Left cardiac atrium (tissue), 4 donors: ENCODE measurements around the gene ARL1. TPM values are rescaled to one million over a fixed set of nuclear protein-coding genes. Genes with fewer than 3 reads are reported as not detected.
"Not testable (repeated sequence)": the region's sequence is repeated elsewhere in the genome, so short reads cannot be mapped to it uniquely, and the experiment has no call there.

Experiments used
- ATAC-seq, 2 donors: fragments of 200-7000 bp; cut with Tn5 transposase; one replicate each; pipeline ENCODE4 v1.9.1; 2020; ENCODE audit warnings: mild to moderate bottlenecking in 2 of 2, moderate library complexity in 2 of 2
- DNase-seq: peaks from one replicate; pipeline ENCODE4 v3.0.0-alpha.2; 2020
- intact Hi-C, 2 donors: fragments of 100-400 bp; cut with DNase I; formaldehyde crosslinking; loops; one replicate each; pipeline versions ENCODE4 v1.14.1 to v1.15.1; 2022 to 2023
- long read RNA-seq: library from polyadenylated mRNA; unstranded; transcript quantifications from one replicate; pipeline ENCODE4 v2.0.0, GENCODE V29; 2021
- total RNA-seq, 2 donors: library from RNA; stranded (reverse); fragmentation: NEBNext Ultra II Directional; extraction: Animal tissue kit (Norgen Biotek cat#: 25700); gene quantifications; one replicate each; pipeline ENCODE4 v1.2.1, GENCODE V29; 2021
- donor health status: DM: no; HTN: yes; CAD: no.
- donor health status: DM: no; HTN: yes; CAD: no; lungs with severe emphysema.
- donor health status: DM: yes; HTN: yes; CAD: no.
- donor health status: Dilated cardiomyopathy.

ARL1 gene
- total RNA-seq, result 100 to 1,000 TPM; 110 to 116 TPM
- long read RNA-seq, transcript ARL1-201 (6 exons, 3,241 nt), result major isoform, 140 of 148 reads
- long read RNA-seq, partial matches to known transcripts, result 0 of 148 reads
- long read RNA-seq, other reads (novel, unspliced or antisense), result 6 of 148 reads

DNA sequence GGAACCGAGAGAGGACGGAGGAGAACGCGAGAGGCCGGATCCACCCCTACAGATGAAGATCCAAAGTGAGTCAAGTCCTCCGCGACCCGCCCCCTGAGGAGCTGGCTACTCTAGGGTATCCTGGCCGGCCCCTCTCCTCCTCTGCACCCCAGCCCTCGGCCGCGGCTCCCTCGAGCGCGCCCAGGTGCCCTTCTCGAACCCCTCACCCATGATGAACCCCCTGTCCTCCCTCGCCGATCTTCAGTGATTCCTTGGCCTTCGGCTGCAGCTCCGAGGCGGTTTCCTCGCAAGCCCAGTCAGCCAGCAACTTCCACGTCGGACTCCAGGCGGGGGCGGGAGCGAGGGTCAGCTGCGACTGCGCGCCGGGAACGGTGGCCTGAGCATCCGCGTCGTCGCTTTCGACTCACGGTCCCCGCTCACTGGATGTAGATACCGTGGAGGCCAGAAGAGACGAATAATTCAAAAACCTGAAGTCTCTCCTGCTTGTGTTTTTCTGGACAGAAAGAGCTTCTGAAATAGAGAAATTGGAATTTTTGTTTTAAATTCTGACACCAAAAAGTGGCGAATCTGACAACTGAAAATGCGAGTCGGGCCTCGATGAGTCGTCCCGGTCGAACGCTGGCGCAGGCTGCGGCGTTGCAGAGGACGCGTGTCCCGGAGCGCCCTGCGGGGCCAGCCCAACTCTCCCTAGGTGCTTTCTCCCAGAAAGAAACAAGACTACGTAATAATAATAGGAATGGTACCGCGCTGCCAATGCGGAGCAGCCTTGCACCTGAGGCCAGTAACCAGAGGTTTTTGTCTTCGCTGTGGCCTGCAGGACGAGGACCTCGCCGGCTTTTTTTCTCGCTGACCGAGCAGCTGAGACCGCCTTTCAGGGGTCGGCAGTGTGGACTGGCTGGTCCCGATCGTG lies at the start of gene ARL1:
Gene ARL1 (minus strand): TSS at position 337 of the 910 bp plus-strand sequence. CDS start 127 bp downstream, at position 210.
- intact Hi-C loops, result no loop called here
- ATAC-seq (peak; percentile 95), DNase-seq (peak; percentile 91)

GRCh38 chr12:101455685-101456084 lies 48.1 kb upstream of the ARL1 start:
- ATAC-seq, result no peak
- intact Hi-C loops, result no loop called here
- DNase-seq, result no peak

DNA sequence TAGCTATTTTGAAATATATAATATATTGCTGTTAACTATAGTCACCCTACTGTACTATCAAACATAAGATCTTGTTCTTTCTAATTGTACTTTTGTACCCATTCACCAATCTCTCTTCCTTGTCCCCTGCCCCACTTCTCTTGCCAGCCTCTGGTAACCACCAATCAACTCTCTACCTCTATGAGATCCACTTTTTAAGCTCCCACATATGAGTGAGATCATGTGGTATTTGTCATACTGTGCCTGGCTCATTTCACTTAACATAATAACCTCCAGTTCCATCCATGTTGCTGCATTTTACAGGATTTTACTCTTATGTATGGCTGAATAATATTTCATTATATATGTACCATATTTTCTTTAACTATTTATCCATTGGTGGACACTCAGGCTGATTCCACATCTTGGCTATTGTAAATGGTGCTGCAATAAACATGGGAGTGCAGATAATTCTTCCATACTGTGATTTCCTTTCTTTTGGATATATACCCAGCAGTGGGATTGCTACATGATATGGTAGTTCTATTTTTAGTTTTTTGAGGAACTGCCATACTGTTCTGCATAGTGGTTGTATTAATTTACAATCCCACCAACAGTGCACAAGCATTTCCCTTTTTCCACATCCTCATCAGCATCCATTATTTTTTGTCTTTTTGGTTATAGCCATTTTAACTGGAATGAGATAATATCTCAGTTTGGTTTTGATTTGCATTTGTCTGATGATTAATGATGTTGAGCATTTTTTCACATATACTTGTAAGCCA lies 34.1 kb upstream of the ARL1 start:
- DNase-seq (no peak), ATAC-seq (no peak)
- intact Hi-C loops, result no loop called here

DNA sequence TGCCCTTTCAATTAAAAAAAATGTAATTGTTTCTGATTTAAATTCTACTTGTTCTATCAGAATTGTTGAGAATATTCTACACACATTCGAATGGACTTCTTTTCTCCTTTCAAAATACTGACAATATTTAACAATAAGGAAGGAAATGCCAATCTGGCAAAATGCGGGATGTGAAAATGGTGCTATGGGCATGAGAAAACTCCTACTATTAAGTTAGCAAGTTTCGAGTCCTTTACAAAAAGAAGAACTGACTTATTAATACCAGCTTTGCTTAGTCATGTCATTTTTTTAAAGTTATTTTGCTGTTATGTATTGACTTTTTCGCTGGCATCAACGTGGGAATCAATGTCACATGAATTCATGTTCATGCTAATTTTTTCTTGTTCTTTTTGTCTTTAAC lies 31.7 kb upstream of the ARL1 start:
- DNase-seq (no peak), ATAC-seq (no peak)
- intact Hi-C loops, result no loop called here

DNA sequence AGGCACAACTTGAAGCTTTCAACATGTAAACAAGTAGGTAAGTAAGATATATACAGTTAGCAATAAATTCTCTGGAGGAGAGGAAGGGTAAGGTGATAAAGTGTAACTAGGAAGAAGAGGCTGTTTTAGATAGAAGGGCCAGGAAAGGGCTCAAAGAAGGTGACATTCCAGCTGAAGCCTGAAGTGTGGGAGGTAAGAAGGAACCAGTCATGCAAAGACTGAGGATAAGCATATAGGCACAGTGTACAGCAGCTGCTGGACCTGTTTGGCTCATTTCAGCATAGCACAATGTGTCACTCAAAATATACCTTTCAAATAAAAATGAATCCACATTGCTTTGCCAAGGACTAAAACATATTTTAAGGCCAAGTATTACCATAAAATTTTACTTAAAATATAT lies 28.6 kb upstream of the ARL1 start:
- ATAC-seq, result no peak
- intact Hi-C loops, result no loop called here
- DNase-seq, result no peak

- no peak for DNase-seq
- no peak for ATAC-seq
- intact Hi-C loops, result no loop called here
Observed at GRCh38 chr12:101430456-101430855, 22.9 kb upstream of the ARL1 start.

GRCh38 chr12:101424620-101425019 lies 17.0 kb upstream of the ARL1 start:
- DNase-seq (no peak), ATAC-seq (no peak)
- intact Hi-C loops, result no loop called here

DNA sequence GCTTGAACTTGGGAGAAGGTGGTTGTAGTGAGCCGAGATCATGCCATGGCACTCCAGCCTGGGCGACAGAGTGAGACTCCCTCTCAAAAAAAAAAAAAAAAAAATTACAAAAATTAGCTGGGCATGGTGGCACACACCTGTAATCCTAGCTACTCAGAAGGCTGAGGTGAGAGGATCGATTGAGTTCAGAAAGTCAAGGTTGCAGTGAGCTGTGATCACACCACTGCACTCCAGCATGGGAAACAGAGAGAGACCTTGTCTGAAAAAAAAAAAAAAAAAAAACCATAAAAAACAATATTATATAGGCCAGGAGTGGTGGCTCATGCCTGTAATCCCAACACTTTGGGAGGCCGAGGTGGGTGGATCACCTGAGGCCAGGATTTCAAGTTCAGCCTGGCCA lies 14.5 kb upstream of the ARL1 start:
- intact Hi-C loops, ATAC-seq, DNase-seq: not testable (repeated sequence)

GRCh38 chr12:101415228-101415627 lies 7.7 kb upstream of the ARL1 start:
- DNase-seq (no peak), ATAC-seq (no peak)
- intact Hi-C loops, result loop anchor here in 1 of 2 donors (10.0 kb wide), 1 partner anchor 340 kb away; no protein-coding TSS in a partner anchor

GRCh38 chr12:101414533-101415119 lies 7.1 kb upstream of the ARL1 start:
- no peak for DNase-seq
- intact Hi-C loops, result loop anchor here in 1 of 2 donors (5.0 to 10.0 kb wide), 2 partner anchors 340 to 418 kb away; partner anchors contain the start of gene GNPTAB
- no peak for ATAC-seq

DNA sequence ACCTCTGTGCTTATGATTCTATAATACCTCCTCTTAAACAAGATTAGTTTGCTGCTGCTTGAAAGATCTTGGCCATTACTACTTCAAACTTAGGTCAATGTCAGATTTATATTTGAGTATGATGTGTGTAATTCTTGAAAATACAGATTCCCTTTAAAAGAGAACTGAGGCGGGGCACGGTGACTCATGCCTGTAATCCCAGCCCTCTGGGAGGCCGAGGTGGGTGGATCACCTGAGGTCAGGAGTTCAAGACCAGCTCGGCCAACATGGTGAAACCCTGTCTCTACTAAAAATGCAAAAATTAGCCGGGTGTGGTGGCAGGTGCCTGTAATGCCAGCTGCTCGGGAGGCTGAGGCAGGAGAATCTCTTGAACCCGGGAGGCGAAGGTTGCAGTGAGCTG lies 2.6 kb upstream of the ARL1 start:
- not testable (repeated sequence) for ATAC-seq, DNase-seq
- intact Hi-C loops, result loop anchor here in 1 of 2 donors (5.0 to 10.0 kb wide), 2 partner anchors 345 to 422 kb away; partner anchors contain the start of gene GNPTAB

GRCh38 chr12:101407049-101407435 lies 530 bp downstream of the ARL1 start:
- DNase-seq (no peak), ATAC-seq (peak in 1 of 2 donors; percentile 2)
- intact Hi-C loops, result no loop called here

GRCh38 chr12:101391181-101391580 lies 16.4 kb downstream of the ARL1 start:
- intact Hi-C loops, ATAC-seq, DNase-seq: not testable (repeated sequence)

DNA sequence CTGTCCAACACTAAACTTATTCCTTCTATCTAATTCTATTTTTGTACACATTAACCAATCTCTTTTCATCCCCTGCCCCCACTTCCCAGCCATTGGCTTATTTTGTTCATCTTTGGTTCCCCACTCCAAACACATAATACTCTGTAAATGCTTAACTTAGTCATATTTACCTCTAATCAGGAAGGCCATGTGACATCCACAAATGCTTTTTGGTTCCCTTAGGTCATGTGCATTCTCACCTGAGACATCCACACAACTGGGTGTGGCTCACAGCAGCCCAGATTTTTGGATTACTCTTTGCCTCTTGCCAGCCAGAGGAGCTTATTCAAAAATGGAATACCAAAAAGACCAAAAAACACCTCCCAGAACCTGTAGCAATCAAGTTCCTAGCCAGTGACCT lies 28.4 kb downstream of the ARL1 start:
- intact Hi-C loops, result no loop called here
- no peak for DNase-seq
- no peak for ATAC-seq

- intact Hi-C loops, result no loop called here
- DNase-seq (no peak), ATAC-seq (no peak)
Observed at GRCh38 chr12:101375573-101375972, 32.0 kb downstream of the ARL1 start.

DNA sequence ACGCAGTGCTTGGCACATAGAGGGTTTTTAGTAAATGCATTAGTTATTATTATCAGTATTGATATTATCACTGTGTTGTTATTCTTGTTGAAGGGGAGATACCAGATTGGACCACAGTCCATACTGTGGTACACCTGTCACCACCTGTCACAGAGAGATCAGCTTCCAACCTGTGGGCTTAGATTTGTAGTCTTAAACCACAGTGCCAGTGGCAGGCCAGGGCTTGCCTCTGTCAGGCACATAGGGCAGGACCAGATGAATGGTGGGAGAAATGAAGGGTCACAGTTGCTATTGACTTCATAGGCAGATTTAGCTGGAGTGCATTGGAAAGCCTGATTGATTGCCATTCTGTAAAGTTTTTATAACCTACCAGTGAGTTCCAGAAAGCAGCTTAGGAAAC lies 35.1 kb downstream of the ARL1 start:
- ATAC-seq, result no peak

DNA sequence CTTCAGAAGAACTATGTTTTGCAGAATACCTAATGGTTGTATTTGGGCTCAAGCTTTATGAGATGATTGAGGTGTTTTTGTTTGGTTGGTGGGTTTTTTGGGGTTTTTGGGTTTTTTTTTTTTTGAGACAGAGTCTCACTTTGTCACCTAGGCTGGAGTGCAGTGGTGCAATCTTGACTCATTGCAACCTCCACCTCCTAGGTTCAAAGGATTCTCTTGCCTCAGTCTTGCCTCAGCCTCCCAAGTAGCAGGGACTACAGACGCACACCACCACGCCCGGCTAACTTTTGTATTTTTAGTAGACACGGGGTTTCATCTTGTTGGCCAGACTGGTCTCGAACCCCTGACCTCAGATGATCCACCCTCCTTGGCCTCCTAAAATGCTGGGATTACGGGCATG lies 39.6 kb downstream of the ARL1 start:
- DNase-seq, result no peak
- intact Hi-C loops, result no loop called here
- ATAC-seq, result no peak

More for the DNA sequence above, 35.1 kb downstream of the ARL1 start:
- intact Hi-C loops, result no loop called here
- no peak for DNase-seq

DNA sequence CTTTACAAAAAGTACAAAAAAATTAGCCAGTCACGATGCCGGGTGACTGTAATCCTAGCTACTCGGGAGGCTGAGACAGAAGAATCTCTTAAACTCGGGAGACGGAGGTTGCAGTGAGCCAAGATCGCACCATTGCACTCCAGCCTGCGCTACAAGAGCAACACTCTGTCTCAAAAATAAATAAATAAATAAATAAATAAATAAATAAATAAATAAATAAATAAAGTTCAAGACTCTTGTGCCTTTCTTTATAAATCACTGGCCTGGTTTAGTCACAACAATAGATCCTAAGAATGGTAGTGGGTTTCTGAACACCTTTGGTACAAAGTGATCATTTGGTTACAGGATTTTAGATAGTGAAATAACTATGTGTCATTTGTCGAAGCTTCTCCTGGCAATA lies 46.1 kb downstream of the ARL1 start:
- ATAC-seq (no peak), DNase-seq (no peak)
- intact Hi-C loops, result no loop called here

- ATAC-seq (no peak), DNase-seq (no peak)
- intact Hi-C loops, result no loop called here
Observed at GRCh38 chr12:101356794-101357193, 50.8 kb downstream of the ARL1 start.
